Breast epithelium (tissue), 3 donors: ENCODE measurements around the gene HIVEP3.

Experiments
- POLR2A ChIP-seq: fragments of 450-650 bp; IDR thresholded peaks from one replicate; pipeline ENCODE4 v1.6.1; 2016; ENCODE audit warnings: antibody characterized with exemption, mild to moderate bottlenecking, moderate library complexity
- POLR2AphosphoS5 ChIP-seq, 3 donors: sonication (generic); formaldehyde crosslinking; IDR thresholded peaks; one replicate each; pipeline ENCODE4 v1.6.1; 2017; ENCODE audit warnings: antibody characterized with exemption in 3 of 3
- TF ChIP-seq, protein P1 (sequence below), 3 donors: fragments of 450-650 bp; IDR thresholded peaks; one replicate each; pipeline ENCODE4 v1.5.1; 2016 to 2017; ENCODE audit warnings: antibody characterized with exemption in 3 of 3, mild to moderate bottlenecking in 3 of 3, moderate library complexity in 3 of 3

DNA sequence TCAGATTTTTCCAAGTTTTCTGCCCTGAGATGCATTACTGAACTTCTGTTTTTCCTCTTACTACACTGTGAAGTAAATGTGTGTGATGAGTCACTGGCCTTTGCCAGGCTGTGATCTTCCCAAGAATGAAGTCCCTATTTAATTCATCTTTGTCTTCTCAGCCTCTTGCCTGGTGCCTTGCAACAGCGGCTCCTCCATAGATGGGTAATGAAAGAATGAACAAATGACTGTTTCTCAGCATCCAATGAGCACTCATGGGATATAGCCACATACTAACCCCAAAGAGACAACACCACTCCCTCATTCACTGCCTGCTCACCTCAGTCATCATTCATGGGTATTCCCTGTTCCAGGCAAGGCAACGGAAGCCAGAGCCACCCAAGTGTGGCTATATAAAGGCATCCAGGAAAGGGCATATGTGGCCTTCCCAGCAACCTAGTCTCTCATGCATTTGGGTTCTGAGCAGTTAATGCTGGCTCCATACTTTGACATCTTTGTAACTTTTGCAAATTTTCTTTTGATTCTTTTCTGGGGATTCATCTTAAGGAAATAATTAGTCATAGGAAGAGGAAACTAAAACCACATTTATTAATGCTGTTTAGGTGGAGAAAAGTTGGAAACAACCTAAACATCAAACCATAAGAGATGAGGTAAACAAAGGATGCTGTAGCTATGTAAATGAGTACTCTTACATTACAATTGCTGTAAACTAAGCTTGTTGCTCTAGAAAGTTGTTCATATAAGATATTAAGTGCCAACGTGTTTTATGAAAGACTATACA lies 71.9 kb downstream of the HIVEP3 start:
- TF ChIP-seq, protein P1, sequence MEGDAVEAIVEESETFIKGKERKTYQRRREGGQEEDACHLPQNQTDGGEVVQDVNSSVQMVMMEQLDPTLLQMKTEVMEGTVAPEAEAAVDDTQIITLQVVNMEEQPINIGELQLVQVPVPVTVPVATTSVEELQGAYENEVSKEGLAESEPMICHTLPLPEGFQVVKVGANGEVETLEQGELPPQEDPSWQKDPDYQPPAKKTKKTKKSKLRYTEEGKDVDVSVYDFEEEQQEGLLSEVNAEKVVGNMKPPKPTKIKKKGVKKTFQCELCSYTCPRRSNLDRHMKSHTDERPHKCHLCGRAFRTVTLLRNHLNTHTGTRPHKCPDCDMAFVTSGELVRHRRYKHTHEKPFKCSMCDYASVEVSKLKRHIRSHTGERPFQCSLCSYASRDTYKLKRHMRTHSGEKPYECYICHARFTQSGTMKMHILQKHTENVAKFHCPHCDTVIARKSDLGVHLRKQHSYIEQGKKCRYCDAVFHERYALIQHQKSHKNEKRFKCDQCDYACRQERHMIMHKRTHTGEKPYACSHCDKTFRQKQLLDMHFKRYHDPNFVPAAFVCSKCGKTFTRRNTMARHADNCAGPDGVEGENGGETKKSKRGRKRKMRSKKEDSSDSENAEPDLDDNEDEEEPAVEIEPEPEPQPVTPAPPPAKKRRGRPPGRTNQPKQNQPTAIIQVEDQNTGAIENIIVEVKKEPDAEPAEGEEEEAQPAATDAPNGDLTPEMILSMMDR (IDR thresholded peaks at IDR 0.05) = no peak
- TF ChIP-seq POLR2A (no peak), POLR2AphosphoS5 (IDR thresholded peaks at IDR 0.05) (no peak)
